Ovary (tissue), 9 donors: ENCODE data around the gene LPIN2. TPM values are rescaled to one million over a fixed set of nuclear protein-coding genes. Genes with fewer than 3 reads are reported as not detected.

Experiments
- DNase-seq, 5 donors: peaks; one replicate each; pipeline ENCODE4 v3.0.0-alpha.2; 2019 to 2020
- H3K27ac ChIP-seq, 2 donors: fragments of 200-600 bp; one replicate each; pipeline versions ENCODE4 v1.5.1 to v1.8.0; 2019 to 2022
- H3K27me3 ChIP-seq: fragments of 200-600 bp; one replicate; pipeline ENCODE4 v1.8.0; 2022
- H3K36me3 ChIP-seq: fragments of 200-600 bp; sonication (generic); one replicate; pipeline ENCODE4 v1.5.1; 2019
- H3K4me1 ChIP-seq: one replicate; pipeline ENCODE4 v1.8.1; 2013; ENCODE audit warnings: mild to moderate bottlenecking, moderate library complexity; ENCODE audit not compliant: insufficient read depth
- H3K4me3 ChIP-seq: fragments of 200-600 bp; sonication (generic); one replicate; pipeline ENCODE4 v1.5.1; 2017
- H3K9me3 ChIP-seq, 2 donors: fragments of 200-600 bp in 1 of 2; sonication (generic) in 1 of 2; one replicate each; pipeline versions ENCODE4 v1.5.1 to v1.8.1; 2013 to 2019; ENCODE audit warnings: mild to moderate bottlenecking in 1 of 2, moderate library complexity in 1 of 2
- EP300 ChIP-seq: sonication (generic); formaldehyde crosslinking; IDR thresholded peaks from one replicate; pipeline ENCODE4 v1.6.1; 2017; ENCODE audit warnings: antibody characterized with exemption
- POLR2A ChIP-seq: fragments of 450-650 bp; IDR thresholded peaks from one replicate; pipeline ENCODE4 v1.6.1; 2017; ENCODE audit warnings: antibody characterized with exemption, mild to moderate bottlenecking, moderate library complexity
- WGBS, 3 donors: extraction: QIAGEN DNeasy Blood & Tissue Kit in 1 of 3; methylation state at CpG; one replicate each; pipeline versions ENCODE4 v1.1.5 to v1.1.7; 2013 to 2017; 5-methylcytosine and 5-hydroxymethylcytosine counted together
- intact Hi-C, 4 donors: fragments of 100-400 bp; cut with DNase I; formaldehyde crosslinking; loops; one replicate each; pipeline versions ENCODE4 v1.11.0 to v1.15.1; 2022 to 2023
- polyA plus RNA-seq, 2 donors: library from polyadenylated mRNA; stranded (reverse); fragments of 200-250 nt in 1 of 2; fragments of 350-450 nt in 1 of 2; fragmentation: Illumina TruSeq in 1 of 2; extraction: RNeasy Lipid Tissue Mini Kit (QIAGEN cat#74804) in 1 of 2; gene quantifications; one replicate each; pipeline ENCODE4 v1.2.3, GENCODE V29; 2013 to 2014
- total RNA-seq, 7 donors: library from RNA; depleted of rRNA in 2 of 7; stranded (reverse); fragments of >200 nt in 2 of 7; fragmentation: NEBNext Ultra II Directional in 3 of 7; extraction: Animal tissue kit (Norgen Biotek cat#: 25700) in 3 of 7; gene quantifications; one replicate each; pipeline versions ENCODE4 v1.1.0 to v1.2.4, GENCODE V29; 2016 to 2023
- TF ChIP-seq, protein P1 (sequence below), 3 donors: fragments of 450-650 bp in 2 of 3; fragments of 200-600 bp in 1 of 3; IDR thresholded peaks; one replicate each; pipeline versions ENCODE4 v1.5.1 to v1.8.0; 2016 to 2022; ENCODE audit warnings: antibody characterized with exemption in 3 of 3, mild to moderate bottlenecking in 1 of 3
- donor health status: DM: no; HTN: no; CAD: no; lungs with moderate emphysema.
- donor health status: DM: no; HTN: no; CAD: no.
- donor health status: Bipolar disorder and iron deficiency.
- donor health status: DM: yes; HTN: yes; CAD: no.
- donor health status: DM: no; HTN: no; CAD: no.
- donor health status: DM: yes; HTN: yes; CAD: no.

LPIN2 gene
- total and polyA plus RNA-seq, 9 donors: 13.4 to 44.7 (median 26.4) TPM

DNA sequence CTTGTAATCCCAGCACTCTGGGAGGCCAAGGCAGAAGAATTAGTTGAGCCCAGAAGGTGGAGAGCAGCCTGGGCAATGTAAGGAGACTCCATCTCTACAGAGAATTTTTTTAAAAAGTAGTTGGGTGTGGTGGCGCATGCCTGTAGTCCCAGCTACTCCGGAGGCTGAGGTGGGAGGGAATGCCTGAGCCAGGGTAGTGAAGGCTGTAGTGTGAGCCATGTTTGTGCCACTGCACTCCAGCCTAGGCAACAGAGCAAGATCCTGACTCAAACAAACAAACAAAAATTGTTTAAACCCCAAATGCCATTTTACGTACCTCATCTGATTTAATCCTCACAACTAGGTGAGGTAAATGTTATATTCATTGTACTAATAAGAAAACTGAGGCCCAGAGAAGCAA lies 38.2 kb downstream of the LPIN2 start:
- no peak overlapping the region for H3K27ac ChIP-seq
- TF ChIP-seq EP300 (no peak), POLR2A (no peak)
- TF ChIP-seq, protein P1, sequence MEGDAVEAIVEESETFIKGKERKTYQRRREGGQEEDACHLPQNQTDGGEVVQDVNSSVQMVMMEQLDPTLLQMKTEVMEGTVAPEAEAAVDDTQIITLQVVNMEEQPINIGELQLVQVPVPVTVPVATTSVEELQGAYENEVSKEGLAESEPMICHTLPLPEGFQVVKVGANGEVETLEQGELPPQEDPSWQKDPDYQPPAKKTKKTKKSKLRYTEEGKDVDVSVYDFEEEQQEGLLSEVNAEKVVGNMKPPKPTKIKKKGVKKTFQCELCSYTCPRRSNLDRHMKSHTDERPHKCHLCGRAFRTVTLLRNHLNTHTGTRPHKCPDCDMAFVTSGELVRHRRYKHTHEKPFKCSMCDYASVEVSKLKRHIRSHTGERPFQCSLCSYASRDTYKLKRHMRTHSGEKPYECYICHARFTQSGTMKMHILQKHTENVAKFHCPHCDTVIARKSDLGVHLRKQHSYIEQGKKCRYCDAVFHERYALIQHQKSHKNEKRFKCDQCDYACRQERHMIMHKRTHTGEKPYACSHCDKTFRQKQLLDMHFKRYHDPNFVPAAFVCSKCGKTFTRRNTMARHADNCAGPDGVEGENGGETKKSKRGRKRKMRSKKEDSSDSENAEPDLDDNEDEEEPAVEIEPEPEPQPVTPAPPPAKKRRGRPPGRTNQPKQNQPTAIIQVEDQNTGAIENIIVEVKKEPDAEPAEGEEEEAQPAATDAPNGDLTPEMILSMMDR (IDR thresholded peaks at IDR 0.05): no peak
- H3K4me3 ChIP-seq: no peak overlapping the region
- H3K27me3 ChIP-seq: no peaks in the 10 kb centered on the region
- peaks cover 29% of the 10 kb centered on the region for H3K4me1 ChIP-seq
- 87 to 93% (median 91%) methylated on average over 3 of the region's 3 CpGs for WGBS, 3 donors
- no peak for DNase-seq
- intact Hi-C loops: no loop called here
- no peaks in the 10 kb centered on the region for H3K9me3 ChIP-seq
- no peaks in the 10 kb centered on the region for H3K36me3 ChIP-seq

DNA sequence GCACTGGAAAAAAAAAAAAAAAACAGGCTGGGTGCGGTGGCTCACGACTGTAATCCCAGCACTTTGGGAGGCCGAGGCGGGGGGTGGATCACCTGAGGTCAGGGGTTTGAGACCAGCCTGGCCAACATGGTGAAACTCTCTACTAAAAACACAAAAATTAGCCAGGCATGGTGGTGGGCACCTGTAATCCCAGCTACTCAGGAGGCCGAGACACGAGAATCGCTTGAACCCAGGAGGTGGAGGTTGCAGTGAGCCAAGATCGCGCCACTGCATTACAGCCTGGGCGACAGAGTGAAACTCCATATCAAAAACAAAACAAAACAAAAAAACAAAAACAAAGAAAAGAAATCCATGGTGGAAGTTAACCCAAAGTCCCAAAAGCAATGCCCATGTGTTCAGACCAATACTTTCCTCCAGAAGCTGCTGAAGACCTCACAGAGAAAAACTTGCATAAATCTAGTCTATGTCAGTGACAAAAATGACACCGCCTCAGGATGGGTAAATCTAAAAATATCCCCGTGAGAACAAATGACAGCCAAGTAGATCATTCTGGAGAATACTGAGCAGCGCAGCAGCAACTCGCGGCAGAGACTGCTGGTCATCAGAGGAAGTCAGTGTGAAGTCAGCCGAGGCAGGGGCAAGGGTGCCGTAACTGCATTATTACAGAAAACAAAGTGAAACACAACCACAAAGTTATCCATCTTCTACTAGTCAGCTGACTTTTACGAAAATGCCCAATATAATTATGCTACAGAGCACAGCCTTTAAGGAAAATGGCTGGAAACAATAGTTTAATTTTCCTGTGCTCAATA lies 41.0 kb downstream of the LPIN2 start:
- H3K4me1 ChIP-seq: peaks cover 17% of the 10 kb centered on the region
- H3K4me3 ChIP-seq: peak overlapping the region; percentile 17
- H3K27ac ChIP-seq: peak overlapping the region; percentile 16 to 19
- DNase-seq: peak in 1 of 5 donors; percentile 49
- no peaks in the 10 kb centered on the region for H3K27me3 ChIP-seq
- H3K9me3 ChIP-seq: no peaks in the 10 kb centered on the region
- TF ChIP-seq, protein P1 (IDR thresholded peaks at IDR 0.05): no peak
- no peak for TF ChIP-seq EP300
- WGBS, 3 donors: 46 to 66% (median 54%) methylated on average over 18 of the region's 18 CpGs
- no peaks in the 10 kb centered on the region for H3K36me3 ChIP-seq
- intact Hi-C loops: no loop called here

DNA sequence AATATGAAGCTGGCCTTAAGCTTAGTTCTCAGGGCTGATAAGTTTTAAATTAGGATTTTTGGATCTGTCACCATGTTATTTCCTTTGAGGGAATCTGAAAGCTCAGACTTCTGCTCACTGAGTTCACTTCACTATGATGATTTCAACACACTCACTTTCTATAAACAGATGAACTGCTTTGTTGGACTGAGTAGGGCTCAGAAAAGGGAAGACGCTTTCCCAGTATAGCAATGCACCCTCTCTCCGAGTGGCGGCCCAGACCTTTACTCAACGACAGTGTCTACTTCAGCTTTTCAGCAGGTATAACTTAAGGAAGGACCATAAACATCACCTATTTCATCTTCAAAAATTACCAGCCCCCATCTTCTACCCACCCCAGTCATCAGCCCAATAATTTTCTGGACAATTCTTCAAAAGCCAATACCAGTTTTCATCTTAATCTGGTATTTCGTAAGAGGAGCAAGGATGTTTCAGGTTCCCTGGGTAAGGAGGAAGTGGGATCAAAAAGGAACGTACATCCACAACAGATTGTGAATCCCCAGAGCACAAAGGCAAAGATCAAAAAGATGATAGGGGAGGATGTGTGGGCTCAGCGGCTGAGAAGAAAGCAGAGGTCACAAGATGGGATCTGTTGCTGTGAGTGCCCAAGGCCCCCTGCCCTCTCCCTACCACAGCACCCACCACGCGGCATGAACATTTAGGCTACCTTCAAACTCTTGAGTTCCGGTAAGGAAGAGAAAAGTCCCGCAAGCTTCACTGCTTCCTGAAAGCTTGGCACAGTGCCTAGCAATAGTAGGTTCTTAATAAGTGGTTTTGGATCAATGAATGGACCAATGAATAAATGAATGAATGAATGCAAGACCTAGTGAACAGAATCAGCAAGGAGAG lies 41.9 kb downstream of the LPIN2 start:
- TF ChIP-seq POLR2A: no peak
- TF ChIP-seq EP300: no peak
- TF ChIP-seq, protein P1 (IDR thresholded peaks at IDR 0.05): no peak
- 89 to 91% (median 91%) methylated on average over 11 of the region's 11 CpGs for WGBS, 3 donors
- Histone ChIP-seq H3K4me3 (no peak overlapping the region), H3K27me3 (no peaks in the 10 kb centered on the region), H3K36me3 (no peaks in the 10 kb centered on the region), H3K4me1 (peaks cover 12% of the 10 kb centered on the region), H3K27ac (no peak overlapping the region), H3K9me3 (no peaks in the 10 kb centered on the region)
- DNase-seq: no peak
- intact Hi-C loops: no loop called here

DNA sequence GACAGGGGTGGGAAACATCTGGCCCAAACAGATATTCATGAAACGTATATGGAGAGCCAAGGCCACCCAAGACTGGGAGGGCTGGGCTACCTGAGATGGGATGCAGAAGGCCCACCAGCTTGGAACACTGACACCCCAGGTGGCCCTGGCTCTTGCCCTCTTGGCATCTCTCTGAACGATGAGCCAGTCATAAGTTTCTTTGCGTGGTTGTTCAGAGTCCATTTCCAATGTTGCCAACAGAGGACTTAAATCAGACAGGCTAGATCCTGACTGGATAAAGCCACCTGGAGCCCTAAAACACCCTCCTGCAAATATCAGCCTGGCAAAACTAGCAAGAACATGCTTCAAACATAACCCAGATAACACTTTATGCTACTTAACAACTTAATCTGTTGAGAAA lies 42.6 kb downstream of the LPIN2 start:
- Histone ChIP-seq H3K36me3 (no peaks in the 10 kb centered on the region), H3K9me3 (no peaks in the 10 kb centered on the region), H3K4me1 (peaks cover 11% of the 10 kb centered on the region), H3K27me3 (no peaks in the 10 kb centered on the region), H3K27ac (no peak overlapping the region), H3K4me3 (no peak overlapping the region)
- intact Hi-C loops: no loop called here
- DNase-seq: no peak
- TF ChIP-seq POLR2A (no peak), EP300 (no peak)
- TF ChIP-seq, protein P1 (IDR thresholded peaks at IDR 0.05): no peak
- 74 to 89% (median 88%) methylated on average over 3 of the region's 3 CpGs for WGBS, 3 donors
